Activated CD8-positive, alpha-beta T cell treated with anti-CD3 and anti-CD28 coated beads for 36 hours (primary cell): ENCODE data around the gene ITGA4. TPM values are rescaled to one million over a fixed set of nuclear protein-coding genes. Genes with fewer than 3 reads are reported as not detected.

Experiments used
- ATAC-seq: fragments of 200-7000 bp; cut with Tn5 transposase; one replicate; pipeline ENCODE4 v1.10.0; 2021; ENCODE audit warnings: mild to moderate bottlenecking, moderate library complexity
- CTCF ChIA-PET: fragments of 350-600 bp; sonication (Branson Sonifier 250); formaldehyde crosslinking; loops from one replicate; lab custom pipeline; 2021; ENCODE audit warnings: antibody characterized with exemption; lab: Charles Lee
- POLR2A ChIA-PET: fragments of 350-600 bp; sonication (Branson Sonifier 250); formaldehyde crosslinking; loops from one replicate; lab custom pipeline; 2021; ENCODE audit warnings: antibody characterized with exemption; lab: Charles Lee
- DNase-seq: peaks from one replicate; pipeline ENCODE4 v3.0.0-alpha.2; 2020
- H3K27ac Mint-ChIP-seq: one replicate; pipeline ENCODE4 v1.8.0; 2021; ENCODE audit warnings: mild to moderate bottlenecking, mixed read lengths
- H3K27me3 Mint-ChIP-seq: one replicate; pipeline ENCODE4 v1.8.0; 2021; ENCODE audit warnings: mixed read lengths
- H3K36me3 Mint-ChIP-seq: one replicate; pipeline ENCODE4 v1.8.0; 2021; ENCODE audit warnings: low read depth, mixed read lengths
- H3K4me1 Mint-ChIP-seq: one replicate; pipeline ENCODE4 v1.8.0; 2021; ENCODE audit warnings: low read depth, mixed read lengths
- H3K4me3 Mint-ChIP-seq: one replicate; pipeline ENCODE4 v1.8.0; 2021; ENCODE audit warnings: mild to moderate bottlenecking, moderate library complexity, mixed read lengths
- H3K9me3 Mint-ChIP-seq: one replicate; pipeline ENCODE4 v1.8.0; 2021; ENCODE audit warnings: mixed read lengths
- CTCF ChIP-seq: fragments of 200-600 bp; IDR thresholded peaks from one replicate; pipeline ENCODE4 v1.8.0; 2022; ENCODE audit warnings: antibody characterized with exemption, mild to moderate bottlenecking
- intact Hi-C: fragments of 100-400 bp; cut with micrococcal nuclease; formaldehyde crosslinking; loops from one replicate; pipeline ENCODE4 v1.10.0; 2022
- total RNA-seq, 2 experiments: library from RNA; stranded (reverse); gene quantifications; one replicate each; pipeline ENCODE4 v1.2.3, GENCODE V29; 2021

ITGA4 gene
- total RNA-seq, 2 experiments from 2014 or later: 61.6 to 64.5 TPM

- ATAC-seq (no peak), DNase-seq (no peak)
- Mint-ChIP-seq H3K36me3 (peaks cover 68% of the 10 kb centered on the region), H3K4me1 (peaks cover 92% of the 10 kb centered on the region), H3K9me3 (peaks cover 2% of the 10 kb centered on the region), H3K4me3 (no peak overlapping the region), H3K27ac (peak overlapping the region; percentile 74), H3K27me3 (no peaks in the 10 kb centered on the region)
- TF ChIP-seq CTCF: no peak
- ChIA-PET CTCF (interaction anchor here (0.9 to 3.7 kb wide), 4 partner anchors 9 to 364 kb away, joined by 3 to 26 read pairs (median 25); partner anchors contain the start of gene ITGA4), POLR2A (interaction anchor here (0.9 to 1.6 kb wide), 4 partner anchors 11 to 345 kb away, joined by 3 to 5 read pairs (median 4); partner anchors contain the start of gene ITGA4)
- intact Hi-C loops: no loop called here
These were observed 11.6 kb downstream of the ITGA4 start for GRCh38 chr2:181468811-181469210.

DNA sequence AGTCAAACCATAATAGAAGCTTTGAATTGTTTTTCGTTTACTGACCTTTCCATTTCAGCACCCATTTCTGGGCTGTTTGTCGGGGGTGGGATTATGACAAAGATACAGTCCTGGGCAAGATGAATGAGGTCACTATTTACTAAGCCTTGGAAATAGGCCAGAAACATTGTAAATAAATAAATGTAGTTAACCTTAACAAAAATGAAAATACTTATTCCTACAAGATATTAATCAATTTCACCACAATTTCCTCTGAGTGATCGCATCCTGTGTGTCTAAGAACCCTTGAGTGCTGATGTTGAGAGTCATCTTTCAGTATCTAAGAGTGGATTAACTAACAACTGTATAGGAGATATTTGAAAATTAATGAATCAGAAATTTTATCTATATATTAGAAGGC, 14.0 kb downstream of the ITGA4 start:
- ChIA-PET POLR2A (interaction anchor here (0.6 to 1.4 kb wide), 4 partner anchors 10 to 375 kb away, joined by 3 read pairs; no protein-coding TSS in a partner anchor), CTCF (interaction anchor here (0.8 to 2.8 kb wide), 5 partner anchors 13 to 367 kb away, joined by 3 to 15 read pairs (median 4); partner anchors contain the start of gene ITGA4)
- Mint-ChIP-seq H3K9me3 (peaks cover 2% of the 10 kb centered on the region), H3K4me1 (peaks cover 81% of the 10 kb centered on the region), H3K27me3 (no peaks in the 10 kb centered on the region), H3K36me3 (peaks cover 73% of the 10 kb centered on the region), H3K27ac (peak overlapping the region; percentile 85), H3K4me3 (peak overlapping the region; percentile 42)
- DNase-seq: no peak
- TF ChIP-seq CTCF: no peak
- intact Hi-C loops: no loop called here
- peak; percentile 42 for ATAC-seq

DNA sequence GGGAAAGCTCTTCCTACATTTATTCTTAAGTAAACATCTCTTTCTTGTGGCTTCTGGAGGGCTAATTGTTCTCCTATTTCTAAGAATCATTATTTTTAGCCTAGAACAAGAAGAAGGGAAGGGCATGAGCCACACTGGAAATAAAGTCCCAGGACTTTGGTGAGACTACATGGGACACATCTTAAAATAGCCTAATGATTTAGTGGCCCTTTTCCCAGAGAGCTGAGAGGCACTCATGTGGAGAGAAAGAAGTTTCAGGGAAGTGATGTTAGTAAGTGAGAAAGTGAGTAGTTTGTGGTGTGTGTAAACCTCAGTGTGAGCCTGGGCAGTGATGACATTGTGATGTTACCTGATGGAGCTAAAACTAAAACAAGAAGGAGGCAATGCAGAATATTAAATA, 14.6 kb downstream of the ITGA4 start:
- peak overlapping the region; percentile 85 for H3K27ac Mint-ChIP-seq
- peaks cover 76% of the 10 kb centered on the region for H3K4me1 Mint-ChIP-seq
- TF ChIP-seq CTCF: no peak
- DNase-seq (peak; percentile 43), ATAC-seq (peak; percentile 46)
- peaks cover 2% of the 10 kb centered on the region for H3K9me3 Mint-ChIP-seq
- peaks cover 78% of the 10 kb centered on the region for H3K36me3 Mint-ChIP-seq
- POLR2A ChIA-PET: no interaction called here
- CTCF ChIA-PET: interaction anchor here (0.8 to 2.8 kb wide), 3 partner anchors 11 to 367 kb away, joined by 3 to 15 read pairs (median 4); no protein-coding TSS in a partner anchor
- H3K4me3 Mint-ChIP-seq: peak overlapping the region; percentile 3
- intact Hi-C loops: no loop called here
- no peaks in the 10 kb centered on the region for H3K27me3 Mint-ChIP-seq

- Mint-ChIP-seq H3K27me3 (no peaks in the 10 kb centered on the region), H3K36me3 (peaks cover 80% of the 10 kb centered on the region), H3K4me1 (peaks cover 67% of the 10 kb centered on the region), H3K4me3 (no peak overlapping the region), H3K9me3 (peaks cover 2% of the 10 kb centered on the region), H3K27ac (peak overlapping the region; percentile 55)
- ATAC-seq (no peak), DNase-seq (no peak)
- no peak for TF ChIP-seq CTCF
- CTCF ChIA-PET: no interaction called here
- POLR2A ChIA-PET: no interaction called here
- intact Hi-C loops: no loop called here
These were observed 15.8 kb downstream of the ITGA4 start for GRCh38 chr2:181472990-181473389.

DNA sequence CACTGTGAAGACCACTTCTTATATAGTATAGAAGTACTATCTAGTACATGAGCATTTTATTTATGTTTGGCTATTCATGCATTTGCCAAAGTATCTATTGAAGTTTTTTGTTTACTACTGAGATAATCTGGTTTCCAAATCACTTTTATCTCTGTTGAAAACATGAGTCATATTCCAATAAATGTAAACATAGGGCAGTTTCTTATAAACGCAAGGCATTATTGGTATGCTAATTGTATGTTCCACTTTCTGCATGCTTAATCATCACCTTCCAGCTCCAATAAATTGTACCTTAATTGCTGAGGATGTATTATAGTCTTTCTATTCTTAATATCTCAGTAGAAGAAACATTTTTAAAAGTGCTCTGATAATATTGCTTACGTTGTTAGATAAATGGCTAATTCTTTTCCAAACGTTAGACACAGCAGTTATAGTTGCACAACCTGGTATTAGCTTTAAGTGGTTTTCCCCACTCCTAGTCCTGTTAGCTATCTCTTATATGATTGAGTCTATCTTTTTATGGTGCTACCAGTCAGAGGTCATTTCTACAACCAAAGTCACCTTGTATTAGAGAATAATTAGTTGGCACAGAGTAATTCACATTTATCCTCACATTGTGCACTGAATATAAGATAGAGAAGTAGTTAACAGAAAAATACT, 17.2 kb downstream of the ITGA4 start:
- no peaks in the 10 kb centered on the region for H3K9me3 Mint-ChIP-seq
- intact Hi-C loops: no loop called here

More for the DNA sequence above, 17.2 kb downstream of the ITGA4 start:
- no peak for ATAC-seq
- no peak for DNase-seq
- H3K4me3 Mint-ChIP-seq: no peak overlapping the region
- no peak for TF ChIP-seq CTCF
- POLR2A ChIA-PET: interaction anchor here (1.7 kb wide), 1 partner anchor 17 kb away, joined by 7 read pairs; the partner anchor contains the start of gene ITGA4
- H3K36me3 Mint-ChIP-seq: peaks cover 69% of the 10 kb centered on the region
- no peaks in the 10 kb centered on the region for H3K27me3 Mint-ChIP-seq
- H3K27ac Mint-ChIP-seq: peak overlapping the region; percentile 17
- CTCF ChIA-PET: interaction anchor here (0.7 to 1.4 kb wide), 3 partner anchors 8 to 241 kb away, joined by 3 to 4 read pairs (median 3); no protein-coding TSS in a partner anchor
- H3K4me1 Mint-ChIP-seq: peaks cover 54% of the 10 kb centered on the region
